WI38 (cell line): Measurements from ENCODE around the gene ADGRG6.

Experiments used
- H3K4me3 ChIP-seq: 2 replicates; pipeline ENCODE4 v1.5.1; 2011; ENCODE audit warnings: low read depth, mild to moderate bottlenecking, control low read depth, low read length
- TF ChIP-seq, protein P1 (sequence below): IDR thresholded peaks from 2 replicates; pipeline ENCODE4 v1.5.1; 2012; ENCODE audit warnings: low read depth, mild to moderate bottlenecking, control low read depth, low read length

The ADGRG6 gene

DNA sequence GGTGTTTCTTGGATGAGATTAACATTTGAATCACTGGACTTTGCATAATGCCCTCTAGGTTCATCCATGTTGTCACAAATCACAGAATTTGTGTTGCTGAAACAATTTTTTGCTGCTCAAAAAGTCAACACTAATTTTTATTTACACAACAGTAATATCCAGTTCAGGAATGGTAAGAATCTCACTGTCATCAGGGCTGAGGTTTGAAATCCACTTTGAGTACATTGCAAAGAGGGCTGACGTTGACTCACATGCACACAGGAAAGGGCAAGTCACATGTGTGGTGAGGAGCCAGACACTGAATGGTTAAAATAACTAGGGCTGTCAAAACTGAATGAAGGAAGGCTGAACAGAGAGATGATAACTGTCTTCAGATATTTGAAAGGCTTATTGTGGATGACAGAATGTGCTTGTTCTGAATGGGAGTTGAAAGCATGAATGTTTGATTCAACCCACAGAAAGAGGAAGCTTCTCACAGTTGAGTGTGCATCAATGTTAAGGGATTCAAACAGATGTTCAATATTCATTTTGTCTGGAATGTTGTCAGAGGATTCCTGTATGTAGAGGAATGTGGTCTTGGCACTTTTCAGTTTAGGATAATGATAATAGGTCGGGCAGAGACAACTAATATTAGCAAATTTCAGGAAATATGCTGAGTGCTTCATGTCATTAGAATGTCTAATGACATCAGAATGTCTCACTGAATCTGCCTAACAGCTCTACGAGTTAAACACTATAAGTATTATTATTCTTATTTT, 3.6 kb upstream of the ADGRG6 start:
- TF ChIP-seq, protein P1, sequence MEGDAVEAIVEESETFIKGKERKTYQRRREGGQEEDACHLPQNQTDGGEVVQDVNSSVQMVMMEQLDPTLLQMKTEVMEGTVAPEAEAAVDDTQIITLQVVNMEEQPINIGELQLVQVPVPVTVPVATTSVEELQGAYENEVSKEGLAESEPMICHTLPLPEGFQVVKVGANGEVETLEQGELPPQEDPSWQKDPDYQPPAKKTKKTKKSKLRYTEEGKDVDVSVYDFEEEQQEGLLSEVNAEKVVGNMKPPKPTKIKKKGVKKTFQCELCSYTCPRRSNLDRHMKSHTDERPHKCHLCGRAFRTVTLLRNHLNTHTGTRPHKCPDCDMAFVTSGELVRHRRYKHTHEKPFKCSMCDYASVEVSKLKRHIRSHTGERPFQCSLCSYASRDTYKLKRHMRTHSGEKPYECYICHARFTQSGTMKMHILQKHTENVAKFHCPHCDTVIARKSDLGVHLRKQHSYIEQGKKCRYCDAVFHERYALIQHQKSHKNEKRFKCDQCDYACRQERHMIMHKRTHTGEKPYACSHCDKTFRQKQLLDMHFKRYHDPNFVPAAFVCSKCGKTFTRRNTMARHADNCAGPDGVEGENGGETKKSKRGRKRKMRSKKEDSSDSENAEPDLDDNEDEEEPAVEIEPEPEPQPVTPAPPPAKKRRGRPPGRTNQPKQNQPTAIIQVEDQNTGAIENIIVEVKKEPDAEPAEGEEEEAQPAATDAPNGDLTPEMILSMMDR, result no peak
- no peak overlapping the region for H3K4me3 ChIP-seq

- TF ChIP-seq, protein P1, result no peak
- H3K4me3 ChIP-seq, result no peak overlapping the region
Measured at GRCh38 chr6:142300302-142300701, 1.5 kb upstream of the ADGRG6 start.

GRCh38 chr6:142300758-142301650, 803 bp upstream of the ADGRG6 start:
- TF ChIP-seq, protein P1, result no peak
- H3K4me3 ChIP-seq, result peak overlapping the region; percentile 79

DNA sequence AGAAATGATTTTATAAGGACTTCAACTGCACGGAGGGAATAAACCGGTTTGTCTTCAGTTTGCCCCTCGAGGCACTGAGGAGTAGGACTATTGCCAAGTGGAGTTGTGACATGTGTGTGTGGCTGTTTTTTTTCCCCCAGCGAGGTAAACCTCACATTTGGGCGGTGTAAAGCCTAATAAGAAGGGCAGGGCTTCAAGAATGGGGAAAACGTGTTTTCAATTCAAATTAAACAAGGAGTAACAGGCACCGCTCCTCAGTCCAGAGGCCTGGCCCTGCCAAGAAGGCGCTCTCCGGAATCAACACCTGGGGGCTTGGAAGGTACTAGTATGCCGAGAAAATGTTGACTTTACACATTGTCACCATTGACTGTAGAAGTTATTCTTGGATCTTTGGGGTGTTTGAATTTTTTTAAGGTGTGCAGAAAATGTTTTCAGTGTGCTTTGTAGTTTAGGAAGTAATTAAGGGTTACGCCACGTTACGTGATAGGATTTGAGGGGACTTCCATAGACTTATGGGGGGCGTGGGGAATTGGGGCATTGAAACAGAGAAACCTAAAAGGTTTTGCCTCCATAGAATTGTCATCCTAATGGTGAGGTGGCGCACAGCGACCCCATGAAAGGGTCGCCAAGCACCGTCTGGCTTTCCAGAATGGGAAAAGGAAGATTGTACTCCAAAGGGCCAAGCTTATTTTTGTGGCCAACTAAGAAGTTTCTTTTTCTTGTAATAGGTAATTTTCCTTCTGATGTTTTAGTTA, 791 bp downstream of the ADGRG6 start:
- TF ChIP-seq, protein P1, result no peak
- peak overlapping the region; percentile 79 for H3K4me3 ChIP-seq

DNA sequence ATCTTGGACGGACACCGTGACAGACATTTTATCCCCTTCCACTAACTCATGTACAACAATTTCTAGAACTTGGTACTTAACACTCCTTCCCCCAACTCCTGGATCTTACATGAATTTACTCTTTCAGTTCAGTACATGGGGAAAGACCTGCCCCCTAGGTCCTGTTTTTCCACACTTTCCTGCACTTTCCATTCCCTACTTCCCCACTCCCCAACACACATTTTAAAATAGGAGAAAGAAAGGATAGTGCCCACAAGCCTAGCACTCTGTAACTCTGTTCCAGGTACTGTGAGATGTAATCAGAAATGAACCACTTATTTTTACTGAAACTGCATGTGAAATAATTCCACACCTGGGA, 1.3 kb downstream of the ADGRG6 start:
- H3K4me3 ChIP-seq, result no peak overlapping the region
- TF ChIP-seq, protein P1, result no peak

DNA sequence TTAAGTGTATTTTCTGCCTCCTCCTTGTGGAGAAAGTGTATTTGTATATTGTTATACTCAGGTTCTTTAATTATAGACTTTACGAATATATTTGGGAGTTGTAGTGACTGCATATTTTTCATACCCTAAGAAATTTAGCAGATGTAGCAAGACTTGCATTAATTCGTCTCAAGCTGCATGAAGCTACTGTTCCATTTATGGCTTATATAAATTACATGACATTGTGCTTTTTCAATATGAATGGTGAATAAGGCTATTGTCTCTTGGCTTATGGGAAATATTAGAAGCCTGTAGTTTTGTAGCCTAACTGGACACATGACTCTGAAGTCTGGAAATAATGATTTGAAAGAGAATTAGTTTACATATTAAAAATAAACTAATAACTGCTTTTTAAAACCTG, 2.4 kb downstream of the ADGRG6 start:
- TF ChIP-seq, protein P1, result no peak
- H3K4me3 ChIP-seq, result no peak overlapping the region

- TF ChIP-seq, protein P1, result no peak
- no peak overlapping the region for H3K4me3 ChIP-seq
Measured at GRCh38 chr6:142306736-142307135, 4.9 kb downstream of the ADGRG6 start.
